Body of pancreas (tissue), 4 donors: ENCODE results near the gene ZNF385D. TPM values are rescaled to one million over a fixed set of nuclear protein-coding genes. Genes with fewer than 3 reads are reported as not detected.

ENCODE experiments used
- ATAC-seq: fragments of 150-250 bp; one replicate; pipeline ENCODE4 v1.9.1; 2016
- DNase-seq, 4 donors: peaks; one replicate each; pipeline ENCODE4 v3.0.0-alpha.2; 2019
- H3K27ac ChIP-seq, 4 donors: fragments of 200-600 bp; sonication (generic); 1 replicate in 3 of 4; 2 replicates in 1 of 4; pipeline versions ENCODE4 v1.5.1 to v1.6.1; 2016 to 2019; ENCODE audit warnings: mild to moderate bottlenecking in 1 of 4, mixed read lengths in 1 of 4, moderate library complexity in 1 of 4
- H3K27me3 ChIP-seq, 2 donors: fragments of 200-600 bp; sonication (generic); one replicate each; pipeline ENCODE4 v1.6.0; 2016; ENCODE audit warnings: mild to moderate bottlenecking in 1 of 2
- H3K36me3 ChIP-seq, 2 donors: fragments of 200-600 bp; sonication (generic); replicated peaks in 1 of 2; 2 replicates each; pipeline ENCODE4 v1.5.1; 2016; ENCODE audit warnings: low read depth in 2 of 2; ENCODE audit not compliant: insufficient read depth in 1 of 2
- H3K4me1 ChIP-seq: fragments of 200-600 bp; sonication (generic); one replicate; pipeline ENCODE4 v1.6.0; 2016
- H3K4me3 ChIP-seq, 2 donors: fragments of 200-600 bp; sonication (generic); 1 replicate in 1 of 2; 2 replicates in 1 of 2; pipeline ENCODE4 v1.5.1; 2016 to 2019
- H3K9me3 ChIP-seq, 3 donors: fragments of 200-600 bp; sonication (generic); 1 replicate in 2 of 3; 2 replicates in 1 of 3; pipeline ENCODE4 v1.5.1; 2016
- CTCF ChIP-seq, 7 experiments: fragments of 450-650 bp in 4 of 7; fragments of 200-600 bp in 3 of 7; sonication (generic) in 3 of 7; IDR thresholded peaks; one replicate each; pipeline ENCODE4 v1.5.1; 2016 to 2019; ENCODE audit warnings: antibody characterized with exemption in 7 of 7
- POLR2A ChIP-seq, 3 donors: fragments of 450-650 bp; IDR thresholded peaks; one replicate each; pipeline ENCODE4 v1.6.1; 2016; ENCODE audit warnings: antibody characterized with exemption in 3 of 3, mild to moderate bottlenecking in 2 of 3
- WGBS, 2 donors: methylation state at CpG; one replicate each; pipeline ENCODE4 v1.1.5; 2017; 5-methylcytosine and 5-hydroxymethylcytosine counted together
- intact Hi-C: fragments of 100-400 bp; cut with DNase I; formaldehyde crosslinking; loops from one replicate; pipeline ENCODE4 v1.15.1; 2023
- total RNA-seq, 2 donors: library from RNA; depleted of rRNA; stranded (reverse); fragments of >200 nt; gene quantifications; one replicate each; pipeline ENCODE4 v1.1.0, GENCODE V29; 2016

Gene ZNF385D
- total RNA-seq, 2 donors from 2014 or later = 3.9 to 5.9 TPM

GRCh38 chr3:21729331-21729730 lies 21.7 kb downstream of the ZNF385D start:
- 5 to 7% methylated on average over 1 of the region's 1 CpG for WGBS, 2 donors
- ATAC-seq (no peak), DNase-seq (no peak)
- Histone ChIP-seq H3K27ac (no peak overlapping the region), H3K9me3 (no peaks in the 10 kb centered on the region), H3K4me1 (no peaks in the 10 kb centered on the region), H3K4me3 (no peak overlapping the region), H3K27me3 (no peaks in the 10 kb centered on the region), H3K36me3 (no peaks in the 10 kb centered on the region)
- no peak for TF ChIP-seq CTCF (IDR thresholded peaks at IDR 0.05)
- TF ChIP-seq POLR2A (IDR thresholded peaks at IDR 0.05) = no peak
- intact Hi-C loops = no loop called here

- Histone ChIP-seq H3K27ac (no peak overlapping the region), H3K9me3 (no peaks in the 10 kb centered on the region), H3K4me1 (no peaks in the 10 kb centered on the region), H3K27me3 (no peaks in the 10 kb centered on the region), H3K36me3 (no peaks in the 10 kb centered on the region), H3K4me3 (no peak overlapping the region)
- ATAC-seq = no peak
- TF ChIP-seq CTCF (IDR thresholded peaks at IDR 0.05) (no peak), POLR2A (IDR thresholded peaks at IDR 0.05) (no peak)
- 44 to 46% methylated on average over 3 of the region's 3 CpGs for WGBS, 2 donors
- no peak for DNase-seq
- intact Hi-C loops = no loop called here
Measured at GRCh38 chr3:21722768-21723167, 28.2 kb downstream of the ZNF385D start.

GRCh38 chr3:21722301-21722700 lies 28.7 kb downstream of the ZNF385D start:
- Histone ChIP-seq H3K4me1 (no peaks in the 10 kb centered on the region), H3K36me3 (no peaks in the 10 kb centered on the region), H3K4me3 (no peak overlapping the region), H3K9me3 (no peaks in the 10 kb centered on the region), H3K27me3 (no peaks in the 10 kb centered on the region), H3K27ac (no peak overlapping the region)
- no peak for TF ChIP-seq CTCF (IDR thresholded peaks at IDR 0.05)
- no peak for TF ChIP-seq POLR2A (IDR thresholded peaks at IDR 0.05)
- ATAC-seq = no peak
- intact Hi-C loops = no loop called here
- 77 to 80% methylated on average over 4 of the region's 4 CpGs for WGBS, 2 donors
- no peak for DNase-seq

- DNase-seq = no peak
- 75 to 77% methylated on average over 6 of the region's 6 CpGs for WGBS, 2 donors
- Histone ChIP-seq H3K27ac (no peak overlapping the region), H3K4me1 (no peaks in the 10 kb centered on the region), H3K27me3 (no peaks in the 10 kb centered on the region), H3K4me3 (no peak overlapping the region), H3K36me3 (no peaks in the 10 kb centered on the region), H3K9me3 (no peaks in the 10 kb centered on the region)
- intact Hi-C loops = no loop called here
- ATAC-seq = no peak
- TF ChIP-seq POLR2A (IDR thresholded peaks at IDR 0.05) (no peak), CTCF (IDR thresholded peaks at IDR 0.05) (no peak)
Measured at GRCh38 chr3:21718943-21719591, 31.9 kb downstream of the ZNF385D start.

- intact Hi-C loops = no loop called here
- no peak overlapping the region for H3K4me3 ChIP-seq
- 31% methylated on average over 3 of the region's 3 CpGs for WGBS, 2 donors
- H3K27me3 ChIP-seq = no peaks in the 10 kb centered on the region
- H3K4me1 ChIP-seq = no peaks in the 10 kb centered on the region
- no peak for ATAC-seq
- TF ChIP-seq CTCF (IDR thresholded peaks at IDR 0.05) (no peak), POLR2A (IDR thresholded peaks at IDR 0.05) (no peak)
- H3K9me3 ChIP-seq = no peaks in the 10 kb centered on the region
- DNase-seq = no peak
- no peak overlapping the region for H3K27ac ChIP-seq
- no peaks in the 10 kb centered on the region for H3K36me3 ChIP-seq
Measured at GRCh38 chr3:21718161-21718765, 32.7 kb downstream of the ZNF385D start.
